Measurements from ENCODE around the gene SLC17A4. TPM values are rescaled to one million over a fixed set of nuclear protein-coding genes. Genes with fewer than 3 reads are reported as not detected.

SLC17A4 gene
- total and polyA plus RNA-seq, 2 experiments from 2014 or later: not detected

GRCh38 chr6:25792016-25792415 lies 37.5 kb downstream of the SLC17A4 start:
- no peak for DNase-seq (ENCODE audit: low read depth in 1 of 2, low spot score in 1 of 2)

GRCh38 chr6:25793970-25794369 lies 39.4 kb downstream of the SLC17A4 start:
- TF ChIP-seq, protein P1, sequence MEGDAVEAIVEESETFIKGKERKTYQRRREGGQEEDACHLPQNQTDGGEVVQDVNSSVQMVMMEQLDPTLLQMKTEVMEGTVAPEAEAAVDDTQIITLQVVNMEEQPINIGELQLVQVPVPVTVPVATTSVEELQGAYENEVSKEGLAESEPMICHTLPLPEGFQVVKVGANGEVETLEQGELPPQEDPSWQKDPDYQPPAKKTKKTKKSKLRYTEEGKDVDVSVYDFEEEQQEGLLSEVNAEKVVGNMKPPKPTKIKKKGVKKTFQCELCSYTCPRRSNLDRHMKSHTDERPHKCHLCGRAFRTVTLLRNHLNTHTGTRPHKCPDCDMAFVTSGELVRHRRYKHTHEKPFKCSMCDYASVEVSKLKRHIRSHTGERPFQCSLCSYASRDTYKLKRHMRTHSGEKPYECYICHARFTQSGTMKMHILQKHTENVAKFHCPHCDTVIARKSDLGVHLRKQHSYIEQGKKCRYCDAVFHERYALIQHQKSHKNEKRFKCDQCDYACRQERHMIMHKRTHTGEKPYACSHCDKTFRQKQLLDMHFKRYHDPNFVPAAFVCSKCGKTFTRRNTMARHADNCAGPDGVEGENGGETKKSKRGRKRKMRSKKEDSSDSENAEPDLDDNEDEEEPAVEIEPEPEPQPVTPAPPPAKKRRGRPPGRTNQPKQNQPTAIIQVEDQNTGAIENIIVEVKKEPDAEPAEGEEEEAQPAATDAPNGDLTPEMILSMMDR (IDR thresholded peaks at IDR 0.05; ENCODE audit: low read depth, low read length): no peak
- Histone ChIP-seq H3K4me3 (no peak overlapping the region), H3K36me3 (no peaks in the 10 kb centered on the region), H3K4me1 (ENCODE audit: low read depth) (no peaks in the 10 kb centered on the region), H3K27ac (no peak overlapping the region), H3K9me3 (ENCODE audit: low read depth) (no peaks in the 10 kb centered on the region), H3K27me3 (no peaks in the 10 kb centered on the region)
- no peak for DNase-seq (ENCODE audit: low read depth in 1 of 2, low spot score in 1 of 2)

More at GRCh38 chr6:25792016-25792415, 37.5 kb downstream of the SLC17A4 start:
- no peak overlapping the region for H3K27ac ChIP-seq
- no peaks in the 10 kb centered on the region for H3K36me3 ChIP-seq
- no peaks in the 10 kb centered on the region for H3K4me1 ChIP-seq (ENCODE audit: low read depth)
- H3K9me3 ChIP-seq (ENCODE audit: low read depth): no peaks in the 10 kb centered on the region
- no peaks in the 10 kb centered on the region for H3K27me3 ChIP-seq
- TF ChIP-seq, protein P1 (IDR thresholded peaks at IDR 0.05; ENCODE audit: low read depth, low read length): no peak
- H3K4me3 ChIP-seq: no peak overlapping the region

DNA sequence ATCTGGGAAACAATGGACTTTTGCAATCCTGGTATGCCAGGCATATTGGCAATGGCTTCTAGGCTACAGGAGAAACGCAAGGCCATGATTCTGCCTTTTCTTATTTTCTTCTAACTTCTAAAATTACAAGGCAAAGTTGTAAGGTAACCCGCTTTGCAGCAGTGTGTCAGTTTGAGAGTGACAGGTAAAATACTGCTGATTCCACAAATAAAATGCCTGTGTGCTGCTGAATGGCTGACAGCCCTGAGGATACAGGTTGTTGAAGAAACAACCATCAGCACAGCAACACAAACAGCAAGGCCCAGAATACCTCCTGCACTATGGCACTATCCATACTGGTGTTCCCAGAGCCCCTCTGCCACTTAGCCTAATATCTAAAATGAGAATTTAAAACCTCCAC lies 40.2 kb downstream of the SLC17A4 start:
- TF ChIP-seq, protein P1 (IDR thresholded peaks at IDR 0.05; ENCODE audit: low read depth, low read length): no peak
- no peak for DNase-seq (ENCODE audit: low read depth in 1 of 2, low spot score in 1 of 2)

GRCh38 chr6:25801436-25801835 lies 46.9 kb downstream of the SLC17A4 start:
- Histone ChIP-seq H3K4me3 (no peak overlapping the region), H3K9me3 (ENCODE audit: low read depth) (no peaks in the 10 kb centered on the region), H3K36me3 (no peaks in the 10 kb centered on the region), H3K27ac (no peak overlapping the region), H3K4me1 (ENCODE audit: low read depth) (no peaks in the 10 kb centered on the region), H3K27me3 (no peaks in the 10 kb centered on the region)
- DNase-seq (ENCODE audit: low read depth in 1 of 2, low spot score in 1 of 2): no peak
- TF ChIP-seq, protein P1 (IDR thresholded peaks at IDR 0.05; ENCODE audit: low read depth, low read length): no peak

More for the DNA sequence above, 40.2 kb downstream of the SLC17A4 start:
- Histone ChIP-seq H3K36me3 (no peaks in the 10 kb centered on the region), H3K4me3 (no peak overlapping the region), H3K4me1 (ENCODE audit: low read depth) (no peaks in the 10 kb centered on the region), H3K9me3 (ENCODE audit: low read depth) (no peaks in the 10 kb centered on the region), H3K27me3 (no peaks in the 10 kb centered on the region), H3K27ac (no peak overlapping the region)

- Histone ChIP-seq H3K4me1 (ENCODE audit: low read depth) (no peaks in the 10 kb centered on the region), H3K27ac (no peak overlapping the region), H3K9me3 (ENCODE audit: low read depth) (no peaks in the 10 kb centered on the region), H3K36me3 (no peaks in the 10 kb centered on the region), H3K4me3 (no peak overlapping the region), H3K27me3 (no peaks in the 10 kb centered on the region)
- TF ChIP-seq, protein P1 (IDR thresholded peaks at IDR 0.05; ENCODE audit: low read depth, low read length): no peak
- no peak for DNase-seq (ENCODE audit: low read depth in 1 of 2, low spot score in 1 of 2)
Observed at GRCh38 chr6:25804804-25805203, 50.3 kb downstream of the SLC17A4 start.

DNA sequence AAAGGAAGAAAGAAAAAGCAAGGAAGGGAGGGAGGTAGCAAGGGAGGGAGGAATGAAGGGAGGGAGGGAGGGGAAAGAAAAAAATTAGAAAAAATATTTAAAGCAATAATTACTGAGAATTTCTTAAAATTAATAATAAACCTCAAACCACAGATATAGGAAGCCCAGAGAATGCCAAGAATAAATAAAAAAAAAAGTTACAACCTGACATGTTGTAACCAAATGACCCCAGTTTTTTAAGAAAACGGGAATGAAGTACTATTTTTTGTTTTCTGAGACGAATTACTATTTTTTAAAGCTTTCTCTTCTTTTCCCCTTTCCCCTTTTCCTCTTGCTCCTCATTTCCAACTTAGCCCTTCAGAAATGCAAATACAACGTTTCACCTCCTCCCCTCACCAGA lies 60.7 kb downstream of the SLC17A4 start:
- Histone ChIP-seq H3K4me3 (no peak overlapping the region), H3K36me3 (no peaks in the 10 kb centered on the region), H3K27ac (no peak overlapping the region), H3K4me1 (ENCODE audit: low read depth) (no peaks in the 10 kb centered on the region), H3K27me3 (no peaks in the 10 kb centered on the region), H3K9me3 (ENCODE audit: low read depth) (no peaks in the 10 kb centered on the region)
- TF ChIP-seq, protein P1 (IDR thresholded peaks at IDR 0.05; ENCODE audit: low read depth, low read length): no peak
- DNase-seq (ENCODE audit: low read depth in 1 of 2, low spot score in 1 of 2): no peak

Measured in cardiac muscle cell (in vitro differentiated cells and primary cell).